ENCODE data around the gene NT5C3B. TPM values are rescaled to one million over a fixed set of nuclear protein-coding genes. Genes with fewer than 3 reads are reported as not detected.
"Not testable (repeated sequence)": the region's sequence is repeated elsewhere in the genome, so short reads cannot be mapped to it uniquely, and the experiment has no call there.

Gene NT5C3B
- total RNA-seq, 6 donors from 2014 or later, result 35.1 to 61.8 (median 37.5) TPM

DNA sequence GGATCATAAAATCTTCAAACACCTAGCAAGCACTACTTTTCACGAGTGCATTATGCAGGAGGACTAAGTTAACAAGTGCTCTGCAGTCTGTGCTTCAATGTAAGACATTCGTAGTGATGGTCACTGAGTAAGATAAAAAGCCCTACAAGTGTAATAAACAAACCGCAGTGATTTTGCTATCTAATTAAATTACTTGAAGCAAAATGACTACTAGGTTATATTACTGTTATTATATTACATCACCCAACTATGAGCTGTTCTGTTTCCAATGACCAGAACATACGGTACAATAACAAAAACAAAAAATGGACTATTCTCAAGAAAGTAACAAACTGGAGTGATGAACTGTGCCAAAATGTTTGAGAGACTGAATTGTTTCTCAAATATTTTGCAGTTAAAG is 12.8 kb upstream of the NT5C3B start:
- Histone ChIP-seq H3K4me1 (peaks cover 0 to 7% (median 3%) of the 10 kb centered on the region in 4 donors), H3K4me3 (no peak overlapping the region), H3K27me3 (no peaks in the 10 kb centered on the region), H3K9me3 (no peaks in the 10 kb centered on the region), H3K27ac (no peak overlapping the region), H3K36me3 (peaks cover 0 to 17% (median 3%) of the 10 kb centered on the region in 4 donors)
- ATAC-seq (ENCODE audit: low FRiP score in 2 of 2) (no peak), DNase-seq (no peak)
- TF ChIP-seq POLR2A (IDR thresholded peaks at IDR 0.05) (no peak), EP300 (IDR thresholded peaks at IDR 0.05) (no peak), POLR2AphosphoS5 (IDR thresholded peaks at IDR 0.05) (no peak)
- TF ChIP-seq, protein P1, sequence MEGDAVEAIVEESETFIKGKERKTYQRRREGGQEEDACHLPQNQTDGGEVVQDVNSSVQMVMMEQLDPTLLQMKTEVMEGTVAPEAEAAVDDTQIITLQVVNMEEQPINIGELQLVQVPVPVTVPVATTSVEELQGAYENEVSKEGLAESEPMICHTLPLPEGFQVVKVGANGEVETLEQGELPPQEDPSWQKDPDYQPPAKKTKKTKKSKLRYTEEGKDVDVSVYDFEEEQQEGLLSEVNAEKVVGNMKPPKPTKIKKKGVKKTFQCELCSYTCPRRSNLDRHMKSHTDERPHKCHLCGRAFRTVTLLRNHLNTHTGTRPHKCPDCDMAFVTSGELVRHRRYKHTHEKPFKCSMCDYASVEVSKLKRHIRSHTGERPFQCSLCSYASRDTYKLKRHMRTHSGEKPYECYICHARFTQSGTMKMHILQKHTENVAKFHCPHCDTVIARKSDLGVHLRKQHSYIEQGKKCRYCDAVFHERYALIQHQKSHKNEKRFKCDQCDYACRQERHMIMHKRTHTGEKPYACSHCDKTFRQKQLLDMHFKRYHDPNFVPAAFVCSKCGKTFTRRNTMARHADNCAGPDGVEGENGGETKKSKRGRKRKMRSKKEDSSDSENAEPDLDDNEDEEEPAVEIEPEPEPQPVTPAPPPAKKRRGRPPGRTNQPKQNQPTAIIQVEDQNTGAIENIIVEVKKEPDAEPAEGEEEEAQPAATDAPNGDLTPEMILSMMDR (IDR thresholded peaks at IDR 0.05), result no peak
- WGBS, 2 donors, result 67 to 71% methylated on average over 4 of the region's 4 CpGs

DNA sequence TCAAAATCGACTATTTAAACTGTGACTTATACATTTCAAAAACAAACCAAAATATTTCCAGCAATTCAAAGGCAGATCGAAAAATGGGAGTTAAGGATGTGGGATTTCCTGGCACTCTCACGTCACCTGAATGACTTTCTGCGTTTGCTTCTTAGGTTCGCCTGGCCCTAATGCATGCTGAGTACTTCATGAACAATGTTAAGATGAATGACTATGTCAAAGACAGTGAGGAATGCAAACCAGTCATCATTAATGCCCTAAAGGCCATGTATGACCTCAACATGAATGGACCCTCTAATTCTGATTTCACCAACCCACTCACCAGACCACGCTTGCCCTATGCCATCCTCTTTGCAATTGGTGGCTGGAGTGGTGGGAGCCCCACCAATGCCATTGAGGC is 8.9 kb upstream of the NT5C3B start:
- Histone ChIP-seq H3K36me3 (peaks cover 0 to 3% (median 0%) of the 10 kb centered on the region in 4 donors), H3K9me3 (no peaks in the 10 kb centered on the region), H3K4me1 (peaks cover 0 to 6% (median 3%) of the 10 kb centered on the region in 4 donors), H3K27me3 (no peaks in the 10 kb centered on the region), H3K27ac (no peak overlapping the region), H3K4me3 (no peak overlapping the region)
- ATAC-seq (ENCODE audit: low FRiP score in 2 of 2) (no peak), DNase-seq (no peak)
- 92 to 94% methylated on average over 5 to 6 of the region's 6 CpGs for WGBS, 2 donors
- TF ChIP-seq POLR2A (IDR thresholded peaks at IDR 0.05) (no peak), EP300 (IDR thresholded peaks at IDR 0.05) (no peak), POLR2AphosphoS5 (IDR thresholded peaks at IDR 0.05) (no peak)
- TF ChIP-seq, protein P1 (IDR thresholded peaks at IDR 0.05), result no peak

DNA sequence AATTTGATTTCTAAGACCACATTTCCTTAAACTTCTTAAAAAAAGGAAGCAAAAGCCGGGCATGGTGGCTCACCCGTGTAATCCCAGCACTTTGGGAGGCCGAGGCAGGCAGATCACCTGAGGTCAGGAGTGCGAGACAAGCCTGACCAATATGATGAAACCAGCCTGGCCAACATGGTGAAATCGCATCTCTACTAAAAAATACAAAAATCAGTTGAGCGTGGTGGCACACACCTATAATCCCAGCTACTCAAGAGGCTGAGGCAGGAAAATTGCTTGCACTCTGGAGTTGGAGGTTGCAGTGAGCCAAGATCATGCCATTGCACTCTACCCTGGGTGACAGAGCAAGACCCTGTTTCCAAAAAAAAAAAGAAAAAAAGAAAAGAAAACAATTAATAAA is 4.7 kb upstream of the NT5C3B start:
- not testable (repeated sequence) for H3K4me3 ChIP-seq; ATAC-seq (ENCODE audit: low FRiP score in 2 of 2); H3K36me3 ChIP-seq; H3K9me3 ChIP-seq; H3K27me3 ChIP-seq; H3K27ac ChIP-seq; DNase-seq
- 64 to 85% methylated on average over 6 of the region's 6 CpGs for WGBS, 2 donors
- peaks cover 0 to 10% (median 6%) of the 10 kb centered on the region in 4 donors for H3K4me1 ChIP-seq

DNA sequence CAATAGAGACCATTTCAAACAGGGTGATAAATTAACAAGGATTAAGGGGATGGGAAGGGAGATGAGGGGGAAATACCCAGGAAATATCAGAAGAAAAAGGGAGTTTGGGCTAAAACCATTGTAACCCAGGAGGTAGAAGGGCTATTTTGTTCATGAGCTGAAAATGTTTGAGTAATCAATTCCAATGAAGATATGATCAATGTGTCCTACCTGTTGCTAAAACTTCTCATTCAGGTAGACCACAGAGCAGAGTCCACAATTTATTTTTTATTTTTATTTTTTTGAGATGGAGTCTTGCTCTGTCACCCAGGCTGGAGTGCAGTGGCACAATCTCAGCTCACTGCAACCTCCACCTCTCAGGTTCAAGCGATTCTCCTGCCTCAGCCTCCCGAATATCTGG is 3.4 kb upstream of the NT5C3B start:
- not testable (repeated sequence) for H3K36me3 ChIP-seq; H3K27ac ChIP-seq; H3K9me3 ChIP-seq; H3K4me3 ChIP-seq; H3K27me3 ChIP-seq; DNase-seq; ATAC-seq (ENCODE audit: low FRiP score in 2 of 2)
- H3K4me1 ChIP-seq, result peaks cover 5 to 22% (median 13%) of the 10 kb centered on the region in 4 donors
- WGBS, 2 donors, result 96 to 97% methylated on average over 2 of the region's 2 CpGs

DNA sequence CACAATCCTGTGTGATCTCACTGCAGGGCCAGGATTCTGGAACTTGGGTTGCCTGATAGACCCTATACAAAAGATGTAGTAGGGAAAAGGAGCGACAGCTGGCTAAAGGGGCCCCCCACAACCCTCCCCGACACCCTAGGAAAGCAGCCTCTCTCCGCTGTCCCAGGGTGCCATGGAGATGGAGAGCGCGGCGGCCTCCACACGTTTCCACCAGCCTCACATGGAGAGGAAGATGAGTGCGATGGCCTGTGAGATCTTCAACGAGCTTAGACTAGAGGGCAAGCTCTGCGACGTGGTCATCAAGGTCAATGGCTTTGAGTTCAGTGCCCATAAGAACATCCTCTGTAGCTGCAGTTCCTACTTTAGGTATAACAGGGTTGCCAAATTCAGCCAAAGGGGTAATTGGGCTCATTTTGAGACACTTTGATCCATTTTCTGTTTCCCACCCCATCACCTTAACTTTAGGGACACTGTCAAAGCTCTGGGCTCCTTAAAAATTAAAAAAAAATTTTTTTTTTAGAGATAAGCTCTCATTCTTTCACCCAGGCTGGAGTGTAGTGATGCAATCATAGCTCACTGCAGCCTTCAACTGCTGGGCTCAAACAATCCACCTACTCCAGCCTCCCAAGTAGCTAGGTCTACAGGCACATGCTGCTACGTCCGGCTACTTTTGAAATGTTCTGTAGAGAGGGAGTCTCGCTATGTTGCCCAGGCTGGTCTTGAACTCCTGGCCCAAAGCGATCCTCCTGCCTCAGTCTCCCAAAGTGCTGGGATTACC is 1.9 kb upstream of the NT5C3B start, which contains the start of gene KLHL10:
KLHL10 (plus strand) TSS at position 65 of the 778 bp plus-strand sequence; CDS start at position 173, 108 bp downstream.
- DNase-seq (no peak), ATAC-seq (ENCODE audit: low FRiP score in 2 of 2) (no peak)
- peaks cover 0 to under 1% (median 0%) of the 10 kb centered on the region in 4 donors for H3K36me3 ChIP-seq
- TF ChIP-seq POLR2AphosphoS5 (IDR thresholded peaks at IDR 0.05) (no peak), EP300 (IDR thresholded peaks at IDR 0.05) (no peak), POLR2A (IDR thresholded peaks at IDR 0.05) (no peak)
- TF ChIP-seq, protein P1 (IDR thresholded peaks at IDR 0.05), result no peak
- H3K4me3 ChIP-seq, result peak within 1 kb of the TSS in 3 of 4 donors; percentile 77 to 94 (median 91)
- H3K9me3 ChIP-seq, result no peaks in the 10 kb centered on the region
- no peaks in the 10 kb centered on the region for H3K27me3 ChIP-seq
- peaks cover 5 to 23% (median 13%) of the 10 kb centered on the region in 4 donors for H3K4me1 ChIP-seq
- peak within 1 kb of the TSS in 2 of 4 donors; percentile 74 to 78 for H3K27ac ChIP-seq
- 89% methylated on average over 15 of the region's 15 CpGs for WGBS, 2 donors

Data from upper lobe of left lung (tissue), 6 donors.